DMS114 treated with DMSO at 0.1 percent for 48 hours (cell line): ENCODE measurements around the gene BMP8B.
"Not testable (repeated sequence)": the region's sequence is repeated elsewhere in the genome, so short reads cannot be mapped to it uniquely, and the experiment has no call there.

Experiments
- DNase-seq: peaks from one replicate; lab custom pipeline; 2025; ENCODE audit not compliant: unreplicated experiment; lab: John Stamatoyannopoulos, UW

Gene BMP8B, protein sequence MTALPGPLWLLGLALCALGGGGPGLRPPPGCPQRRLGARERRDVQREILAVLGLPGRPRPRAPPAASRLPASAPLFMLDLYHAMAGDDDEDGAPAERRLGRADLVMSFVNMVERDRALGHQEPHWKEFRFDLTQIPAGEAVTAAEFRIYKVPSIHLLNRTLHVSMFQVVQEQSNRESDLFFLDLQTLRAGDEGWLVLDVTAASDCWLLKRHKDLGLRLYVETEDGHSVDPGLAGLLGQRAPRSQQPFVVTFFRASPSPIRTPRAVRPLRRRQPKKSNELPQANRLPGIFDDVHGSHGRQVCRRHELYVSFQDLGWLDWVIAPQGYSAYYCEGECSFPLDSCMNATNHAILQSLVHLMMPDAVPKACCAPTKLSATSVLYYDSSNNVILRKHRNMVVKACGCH

DNA sequence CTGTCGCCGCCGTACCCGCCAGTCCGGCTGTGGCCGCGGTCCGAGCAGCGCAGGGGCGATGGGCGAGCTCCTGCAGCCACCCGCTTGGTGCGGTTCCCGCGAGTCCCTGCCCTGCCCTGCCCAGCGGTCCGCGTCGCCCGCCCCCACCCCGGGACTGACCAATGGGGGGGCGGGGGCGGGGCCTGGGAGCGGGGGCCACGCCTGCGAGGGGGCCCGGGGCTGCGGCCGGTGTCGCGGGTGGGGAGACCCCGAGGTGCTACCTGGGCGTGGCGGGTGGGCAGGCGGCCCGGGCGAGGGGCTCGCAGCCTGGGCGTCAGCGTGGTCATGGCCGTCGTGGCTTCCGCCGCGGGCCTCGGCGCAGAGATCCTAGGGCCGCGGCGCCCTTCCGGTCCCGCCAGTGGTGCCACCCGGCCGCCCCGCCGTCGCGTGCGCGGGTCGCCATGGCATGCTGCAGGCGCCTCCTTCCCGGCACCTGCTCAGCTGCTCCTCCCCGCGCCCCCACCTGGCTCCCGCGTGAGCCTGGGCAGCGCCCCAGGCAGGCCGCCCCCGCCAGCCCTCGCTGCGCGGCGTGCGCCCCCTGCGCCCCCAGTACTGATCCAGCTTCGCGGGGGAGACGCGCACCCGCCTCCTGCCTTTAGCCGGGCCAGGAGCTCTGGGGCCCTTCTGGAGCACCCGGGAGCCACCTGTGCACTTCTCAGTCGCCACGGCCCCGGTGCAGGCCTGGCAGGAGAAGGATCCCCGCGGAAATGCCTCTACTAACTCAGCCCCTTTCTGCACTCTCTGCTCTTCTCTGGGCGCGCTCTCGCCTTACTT is at the start of gene BMP8B:
Gene BMP8B, minus strand, starts transcription at position 108 of the 813 bp plus-strand sequence. CDS start 380 bp downstream, outside the sequence.
- peak; percentile 32 for DNase-seq

DNA sequence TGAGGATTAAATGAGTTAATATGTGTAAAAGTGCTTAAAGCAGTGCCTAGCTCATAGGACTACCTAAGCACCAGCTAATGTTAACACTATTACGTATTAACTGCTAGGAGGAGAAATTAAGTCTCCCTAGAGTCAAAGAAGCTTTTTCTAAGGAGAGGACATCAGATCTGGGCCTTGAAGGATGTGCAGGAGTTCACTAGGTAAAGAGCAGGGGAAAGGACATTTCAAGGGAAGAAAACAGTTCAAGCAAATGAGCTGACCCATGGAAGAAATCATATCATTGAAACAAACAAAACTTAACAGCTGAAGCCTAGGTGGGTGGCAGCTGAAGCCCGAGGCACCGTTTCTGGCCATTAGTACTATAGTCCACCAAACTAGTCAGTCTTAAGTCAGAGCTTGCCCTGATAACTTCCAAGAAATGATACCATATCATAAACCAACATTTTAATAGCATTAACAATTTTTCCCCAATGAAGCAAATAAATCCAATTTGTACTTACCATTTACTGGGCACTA is 48.0 kb upstream of the BMP8B start:
- DNase-seq: no peak

DNA sequence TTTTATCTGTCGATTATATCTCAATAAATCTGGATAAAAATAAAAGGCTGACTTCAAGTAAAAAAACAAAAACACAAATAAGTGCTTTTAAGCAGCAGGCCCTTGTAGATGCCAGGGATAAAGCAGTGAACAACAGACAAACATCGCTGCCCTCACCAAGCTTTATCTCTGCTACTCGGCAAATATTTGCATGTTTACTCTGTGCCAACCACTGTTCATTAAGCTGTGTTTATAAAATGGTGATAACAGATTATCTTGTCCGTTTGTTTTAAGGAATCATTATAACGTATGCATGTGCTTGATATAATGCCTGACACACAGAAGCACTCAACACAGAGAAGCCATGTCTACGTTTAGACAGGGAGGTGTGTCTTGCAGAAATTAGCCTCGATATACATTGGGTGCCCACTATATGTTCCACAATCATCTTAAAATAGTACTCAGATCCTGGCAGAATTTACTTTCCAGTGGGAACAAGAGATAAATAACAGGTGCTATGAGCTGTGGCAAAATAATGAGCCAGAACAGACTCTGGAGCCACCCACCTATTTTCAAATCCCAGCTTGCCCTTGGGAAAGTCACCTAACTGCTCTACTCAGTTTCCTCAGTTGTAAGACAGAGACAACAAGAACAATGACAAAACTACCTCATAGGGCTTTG is 47.4 kb upstream of the BMP8B start:
- DNase-seq: no peak

DNA sequence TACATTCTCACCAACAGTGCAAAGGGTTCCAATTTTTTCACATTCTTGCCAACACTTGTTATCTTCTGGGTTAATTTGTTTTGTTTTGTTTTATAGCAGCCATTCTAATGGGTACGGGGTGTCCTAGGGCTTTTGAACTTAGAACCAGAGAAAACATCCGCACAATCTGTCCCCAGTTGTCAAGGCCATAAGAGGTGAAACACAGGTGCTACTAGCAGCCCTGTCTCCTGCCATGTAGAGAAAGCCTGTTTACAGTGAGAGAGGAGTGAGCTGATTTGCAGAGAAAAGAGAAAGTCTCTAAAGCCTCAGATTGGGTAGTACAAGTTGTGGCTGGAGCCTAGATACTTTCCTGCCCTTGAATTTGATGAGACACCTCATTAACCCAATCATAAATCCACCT is 46.4 kb upstream of the BMP8B start:
- DNase-seq: no peak

DNA sequence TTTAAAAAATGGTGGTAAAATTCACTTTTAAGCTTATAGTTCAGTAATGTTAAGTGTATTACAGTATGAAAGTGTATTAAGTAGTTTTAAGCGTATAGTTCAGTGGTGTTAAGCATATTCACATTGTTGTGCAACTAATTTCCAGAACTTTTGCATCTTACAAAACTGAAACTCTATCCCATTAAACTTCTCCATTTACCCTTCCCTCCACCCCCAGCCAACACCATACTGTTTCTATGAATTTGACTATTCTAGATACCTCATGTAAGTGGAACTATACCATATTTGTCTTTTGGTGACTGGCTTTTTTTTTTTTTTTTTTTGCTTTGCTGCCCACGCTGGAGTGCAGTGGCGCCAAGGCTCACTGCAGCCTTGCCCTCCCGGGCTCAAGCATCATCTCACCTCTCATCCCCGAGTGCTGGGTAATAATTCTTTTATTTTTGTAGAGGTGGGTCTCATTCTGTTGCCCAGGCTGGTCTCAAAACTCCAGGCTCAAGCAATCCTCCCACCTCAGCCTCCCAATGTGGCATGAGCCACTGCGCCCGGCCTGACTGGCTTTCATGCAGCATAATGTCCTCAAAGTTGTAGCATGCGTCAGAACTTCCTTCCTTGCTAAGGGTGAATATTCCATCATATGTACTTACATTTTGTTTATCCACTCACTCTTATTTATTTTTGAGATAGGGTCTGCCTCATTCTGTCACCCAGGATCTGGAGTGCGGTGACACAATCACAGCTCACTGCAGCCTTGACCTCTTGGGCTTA is 45.1 kb upstream of the BMP8B start:
- no peak for DNase-seq

DNA sequence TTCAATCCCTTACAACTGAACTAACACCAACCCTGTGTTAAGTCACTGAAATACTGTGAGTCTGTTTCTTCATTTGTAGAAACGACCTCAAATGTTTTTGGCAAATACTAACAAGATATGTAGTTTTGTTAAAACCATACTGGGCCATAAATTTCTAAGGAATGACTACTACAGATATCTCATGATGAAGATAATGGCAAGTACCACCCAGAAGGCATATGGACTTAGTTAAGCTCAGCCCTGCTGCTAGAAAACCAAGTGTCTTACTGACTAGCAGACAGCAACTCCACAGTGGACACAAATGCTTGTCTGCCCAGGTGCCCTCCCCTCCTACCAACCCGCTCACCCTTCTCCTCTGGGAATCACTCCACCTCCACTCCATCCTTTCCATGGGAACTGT is 44.5 kb upstream of the BMP8B start:
- no peak for DNase-seq

DNA sequence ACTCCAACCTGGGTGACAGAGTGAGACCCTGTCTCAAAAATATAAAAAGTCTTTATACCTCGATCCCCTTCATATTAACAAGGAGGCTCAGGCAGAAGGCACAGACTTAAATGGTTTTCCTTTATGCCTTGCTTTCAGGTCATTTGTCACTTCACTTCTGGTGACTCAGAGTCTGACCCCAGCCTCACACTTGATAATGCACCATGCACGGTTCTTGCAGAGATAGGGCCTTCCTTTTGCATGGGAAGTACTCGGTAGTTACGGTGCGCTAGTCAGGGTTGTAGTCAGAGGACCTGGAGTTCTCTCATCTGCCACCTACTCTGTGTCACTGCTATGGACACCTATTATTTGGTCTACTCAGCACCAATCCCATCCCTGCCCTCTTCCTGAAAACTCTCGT is 43.6 kb upstream of the BMP8B start:
- DNase-seq: no peak

DNA sequence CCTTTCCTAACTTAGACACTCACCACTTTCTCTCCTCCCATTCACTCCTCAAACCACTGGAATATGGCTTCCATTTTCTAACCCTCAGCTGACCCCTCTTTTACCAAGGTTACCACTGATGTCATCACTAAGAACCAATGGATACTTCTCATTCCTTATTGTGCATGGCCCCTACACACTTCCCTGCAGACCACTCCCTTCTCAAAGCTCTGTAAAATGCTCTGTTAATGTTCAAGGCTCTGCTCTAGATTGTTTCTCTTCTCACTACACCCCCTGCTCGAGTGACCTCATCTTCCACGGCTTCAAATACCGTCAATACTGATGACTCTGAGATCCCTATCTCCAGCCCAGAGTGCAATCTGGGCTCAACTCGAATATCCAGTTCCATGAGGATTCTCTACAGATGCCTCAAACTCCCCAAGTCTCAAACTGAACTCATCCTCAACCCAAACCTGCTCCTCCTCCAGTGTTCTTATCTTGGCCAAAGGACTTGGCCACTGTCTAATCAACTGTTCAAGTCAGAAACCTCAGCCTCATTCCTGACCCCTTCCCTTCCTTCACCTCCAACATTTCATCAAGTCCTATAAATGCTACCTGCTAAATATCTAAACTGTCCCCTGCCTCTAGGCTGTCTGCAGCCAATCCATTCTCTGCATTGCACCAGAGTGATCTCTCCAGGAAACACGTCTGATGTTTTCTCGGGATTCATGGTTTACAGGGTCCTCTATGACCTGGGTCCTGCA is 41.3 kb upstream of the BMP8B start:
- DNase-seq: no peak

DNA sequence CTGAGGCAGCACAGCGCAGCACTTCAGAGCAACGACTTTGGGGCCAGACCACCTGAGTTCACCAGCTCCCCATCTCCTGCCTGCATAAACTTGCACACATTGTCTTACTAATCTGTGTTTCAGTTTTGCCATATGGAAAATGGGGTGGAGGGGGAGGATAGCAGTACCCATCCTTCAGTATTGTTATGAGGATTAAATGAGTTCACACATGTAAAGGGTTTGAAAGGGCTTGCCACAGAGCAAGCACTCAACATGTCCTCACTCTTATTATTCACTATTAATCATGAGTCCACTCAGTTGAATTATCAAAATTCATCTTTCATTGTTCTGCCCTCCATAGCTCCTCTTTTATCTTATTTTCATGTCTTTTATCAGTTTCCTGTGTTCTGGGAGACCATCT is 40.1 kb upstream of the BMP8B start:
- no peak for DNase-seq

DNA sequence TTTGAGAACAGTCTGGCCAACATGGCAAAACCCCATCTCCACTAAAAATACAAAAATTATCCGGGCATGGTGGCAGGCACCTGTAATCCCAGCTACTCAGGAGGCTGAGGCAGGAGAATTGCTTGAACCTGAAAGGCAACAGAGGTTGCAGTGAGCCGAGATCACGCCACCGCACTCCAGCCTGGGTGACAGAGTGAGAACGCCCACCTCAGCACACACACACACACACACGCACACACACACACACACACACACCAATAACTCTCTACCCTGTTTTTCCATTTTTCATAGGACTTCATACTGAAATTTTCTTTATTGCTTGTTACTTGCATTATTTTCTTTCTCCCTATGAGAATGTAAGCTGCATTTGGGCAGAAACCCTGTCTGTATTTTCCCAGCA is 39.6 kb upstream of the BMP8B start:
- DNase-seq: not testable (repeated sequence)

DNA sequence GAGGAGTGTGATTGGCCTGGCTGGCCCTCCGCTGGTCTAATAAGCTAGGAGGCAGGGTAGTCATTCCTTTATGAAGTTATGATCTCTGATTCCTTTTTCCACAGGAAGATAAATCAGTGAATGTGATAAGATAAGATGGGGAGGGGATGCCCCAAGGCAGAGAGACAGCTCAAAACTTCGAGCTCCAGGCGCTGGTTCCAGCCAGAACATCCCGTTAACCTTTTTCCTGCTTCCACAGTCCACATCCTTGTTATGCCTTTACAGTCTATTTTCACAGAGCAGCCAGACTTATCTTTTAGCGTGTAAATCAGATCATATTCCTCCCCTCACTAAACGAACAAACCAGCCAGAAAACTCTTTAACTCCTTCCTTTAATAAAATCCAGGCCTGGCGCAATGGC is 38.5 kb upstream of the BMP8B start:
- no peak for DNase-seq

DNA sequence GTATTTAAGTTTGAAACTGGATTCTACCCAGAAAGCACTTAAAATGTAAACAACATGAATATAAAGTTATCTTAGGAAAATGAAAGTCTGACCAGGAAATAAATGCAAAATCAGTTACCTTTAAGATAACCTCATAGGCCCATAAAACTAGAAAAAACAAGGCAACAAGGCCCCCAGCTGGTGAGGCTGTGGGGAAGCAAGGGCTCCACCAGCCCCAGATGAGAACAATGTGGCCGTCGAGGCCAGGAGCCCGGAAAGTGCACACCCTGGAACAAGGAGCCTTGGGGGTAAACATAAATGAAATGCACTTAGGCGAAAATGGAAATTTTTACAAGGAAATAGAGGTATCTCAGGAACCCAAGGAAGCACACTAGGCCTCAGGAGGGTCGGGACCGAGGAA is 37.9 kb upstream of the BMP8B start:
- DNase-seq: no peak

DNA sequence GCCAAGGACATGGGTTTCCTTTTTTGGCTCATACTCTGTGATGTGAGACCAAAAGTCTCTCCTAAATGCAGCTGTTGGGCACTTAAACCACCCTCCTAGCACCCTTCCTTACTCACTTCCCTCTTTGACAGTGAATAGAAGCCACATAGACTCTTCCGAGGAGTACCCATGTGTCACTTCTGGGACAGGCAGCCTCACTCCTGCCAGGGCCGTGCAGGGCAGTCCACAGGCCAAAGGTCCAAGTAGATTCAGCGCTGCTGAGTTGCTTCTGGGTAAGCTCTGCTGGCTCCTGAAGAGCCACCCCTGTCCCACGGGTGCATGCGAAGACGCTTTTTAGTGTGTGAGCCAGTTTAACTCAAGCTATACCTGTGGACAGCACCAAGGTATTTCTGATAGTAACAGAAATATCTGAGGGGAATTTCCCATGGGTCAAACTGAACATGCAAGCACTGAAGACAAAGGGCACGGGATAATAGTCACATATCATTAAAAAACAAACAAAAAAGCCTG is 36.8 kb upstream of the BMP8B start:
- no peak for DNase-seq

DNA sequence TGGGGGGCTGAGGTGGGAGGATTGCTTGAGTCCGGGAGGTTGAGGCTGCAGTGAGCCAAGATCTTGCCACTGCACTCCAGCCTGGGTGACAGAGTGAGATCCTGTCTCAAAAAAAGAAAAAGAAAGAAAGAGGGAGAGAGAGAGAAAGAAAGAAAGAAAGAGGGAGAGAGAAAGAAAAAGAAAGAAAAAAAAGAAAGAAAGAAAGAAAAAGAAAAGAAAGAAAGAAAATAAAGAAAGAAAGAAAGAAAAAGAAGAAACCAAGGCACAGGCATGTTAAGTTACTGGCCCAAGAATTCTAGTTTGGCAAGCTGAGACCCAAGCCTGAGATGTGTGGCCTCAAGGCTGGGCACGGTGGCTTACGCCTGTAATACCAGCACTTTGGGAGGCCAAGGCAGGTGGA is 34.8 kb upstream of the BMP8B start:
- not testable (repeated sequence) for DNase-seq

DNA sequence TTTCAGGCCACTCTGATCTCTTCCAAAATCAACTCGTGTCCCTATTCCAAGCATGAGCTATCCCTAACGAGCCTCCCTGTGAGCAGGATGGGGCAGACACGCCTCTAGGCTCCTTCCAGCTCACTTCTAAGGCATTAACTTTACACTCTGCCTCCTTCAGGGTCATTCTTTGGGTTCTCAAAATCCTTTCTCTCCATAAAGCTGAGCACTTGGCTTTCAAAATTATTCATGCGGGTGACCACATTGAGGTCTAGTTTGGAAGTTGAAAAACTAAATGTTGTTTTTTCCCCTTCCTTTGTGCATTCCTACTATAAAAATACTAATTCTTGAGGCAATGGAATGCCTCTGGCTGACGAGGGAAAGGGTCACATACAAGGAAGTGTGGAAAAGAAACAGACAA is 33.5 kb upstream of the BMP8B start:
- DNase-seq: no peak

DNA sequence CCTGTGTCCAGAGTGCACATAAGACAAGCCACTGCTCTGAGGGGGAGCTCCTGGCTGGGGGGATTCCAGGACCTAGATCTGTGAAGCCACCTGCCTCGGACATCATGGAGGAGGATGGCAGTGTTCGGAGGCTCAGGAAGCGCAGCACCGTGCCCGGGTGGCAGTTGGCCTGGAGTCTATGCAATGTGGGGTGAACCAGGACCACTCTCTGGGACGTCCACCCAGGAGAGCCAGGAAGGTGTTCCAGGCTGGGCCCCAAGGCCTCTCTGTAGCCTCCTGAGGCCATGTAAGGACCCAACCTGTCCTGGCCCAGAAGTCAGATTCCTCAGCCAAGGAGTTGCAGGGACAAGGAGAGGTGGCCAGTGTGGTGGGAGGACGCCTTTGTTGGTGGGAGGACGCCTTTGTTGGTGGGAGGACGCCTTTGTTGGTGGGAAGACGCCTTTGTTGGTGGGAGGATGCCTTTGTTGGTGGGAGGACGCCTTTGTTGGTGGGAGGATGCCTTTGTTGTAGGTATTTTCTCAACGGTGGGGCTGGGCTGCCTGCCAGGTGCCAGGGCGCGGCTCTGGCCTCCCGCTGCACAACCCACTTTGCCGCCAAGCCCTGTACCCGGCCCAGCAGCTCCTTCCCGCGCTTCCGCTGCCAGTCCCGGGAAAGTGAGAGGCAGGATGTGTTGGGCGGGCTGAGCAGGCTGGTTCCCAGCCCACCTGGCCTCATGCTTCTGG is 30.6 kb upstream of the BMP8B start:
- no peak for DNase-seq

DNA sequence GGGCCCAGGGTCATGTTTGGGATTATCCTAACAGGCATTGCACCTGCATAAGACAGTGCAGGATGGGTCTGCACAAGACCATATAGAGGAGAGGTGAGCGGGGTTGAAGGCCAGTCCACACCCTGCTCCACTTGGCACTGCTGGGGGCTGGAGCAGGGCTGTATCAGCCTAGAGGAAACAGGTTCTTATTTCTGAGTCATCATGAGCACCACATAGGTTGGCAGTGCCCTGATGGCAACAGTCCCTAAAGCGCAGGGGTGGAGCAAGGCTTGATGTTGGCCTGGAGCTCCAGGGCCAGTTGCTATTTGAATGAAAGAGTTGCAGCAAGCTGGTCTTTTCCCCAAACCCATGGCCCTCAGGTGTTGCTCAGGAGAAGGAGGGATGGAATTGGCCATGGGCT is 29.8 kb upstream of the BMP8B start:
- DNase-seq: no peak

DNA sequence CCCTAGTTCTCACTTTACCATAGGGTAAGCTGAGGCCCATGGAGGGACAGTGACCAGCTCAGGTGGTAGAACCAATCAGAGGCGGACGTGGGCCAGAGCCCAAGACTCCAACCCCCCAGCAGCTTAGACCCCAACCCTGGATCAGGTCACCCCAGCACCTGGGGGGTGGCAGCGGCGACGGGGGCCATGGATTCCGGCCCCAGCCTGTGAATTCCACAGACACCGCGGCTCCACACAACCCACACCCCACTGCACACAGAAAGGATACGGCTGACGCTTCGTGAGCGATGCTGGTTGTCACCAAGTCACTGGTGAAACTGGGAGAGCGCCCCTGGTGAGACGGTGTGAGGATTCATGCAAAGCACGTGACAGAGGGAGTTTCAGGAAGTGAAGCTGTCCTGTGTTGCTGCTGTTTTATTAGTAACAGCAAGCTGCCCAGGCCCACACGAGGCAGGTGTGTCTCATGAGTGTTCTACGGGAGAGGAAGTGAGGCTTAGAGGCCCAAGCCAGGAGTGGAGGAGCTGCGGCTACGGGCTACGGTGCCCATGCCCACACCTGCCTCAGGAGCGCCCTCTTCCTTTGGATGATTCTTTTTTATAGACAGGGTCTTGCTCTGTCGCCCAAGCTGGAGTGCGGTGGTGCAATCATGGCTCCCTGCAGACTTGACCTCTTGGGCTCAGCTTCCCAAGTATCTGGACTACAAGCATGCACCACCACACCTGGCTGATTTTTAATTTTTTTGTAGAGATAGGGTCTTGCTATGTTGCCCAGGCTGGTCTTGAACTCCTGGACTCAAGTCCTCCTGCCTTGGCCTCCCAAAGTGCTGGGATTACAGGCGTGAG is 28.6 kb upstream of the BMP8B start:
- DNase-seq: not testable (repeated sequence)
